CD14-positive monocyte (primary cell): ENCODE measurements around the gene GRK3. TPM values are rescaled to one million over a fixed set of nuclear protein-coding genes. Genes with fewer than 3 reads are reported as not detected.

ENCODE experiments used
- DNase-seq, 3 donors: peaks; one replicate each; pipeline ENCODE4 v3.0.0-alpha.2; 2011 to 2022
- H2AFZ ChIP-seq: 2 replicates; pipeline ENCODE4 v1.6.0; 2012; ENCODE audit warnings: mild to moderate bottlenecking, low read depth, low read length, inconsistent platforms; ENCODE audit not compliant: insufficient read depth, poor library complexity, severe bottlenecking
- H3K27ac ChIP-seq, 2 donors: 1 replicate in 1 of 2; 2 replicates in 1 of 2; pipeline ENCODE4 v1.5.1; 2012 to 2013; ENCODE audit warnings: low read length in 2 of 2, control low read depth in 1 of 2, inconsistent platforms in 1 of 2, low read depth in 1 of 2, mild to moderate bottlenecking in 1 of 2
- H3K27me3 ChIP-seq, 2 donors: one replicate each; pipeline versions ENCODE4 v1.6.0 to v1.6.1; 2011 to 2013; ENCODE audit warnings: low read length in 2 of 2; ENCODE audit not compliant: control insufficient read depth in 2 of 2, insufficient read depth in 2 of 2
- H3K36me3 ChIP-seq, 2 donors: replicated peaks in 1 of 2; 1 replicate in 1 of 2; 2 replicates in 1 of 2; pipeline versions ENCODE4 v1.5.1 to v1.6.1; 2012 to 2013; ENCODE audit warnings: low read length in 2 of 2, control low read depth in 1 of 2, inconsistent platforms in 1 of 2, mild to moderate bottlenecking in 1 of 2; ENCODE audit not compliant: insufficient read depth in 2 of 2, control insufficient read depth in 1 of 2
- H3K4me1 ChIP-seq, 2 donors: 1 replicate in 1 of 2; 2 replicates in 1 of 2; pipeline versions ENCODE4 v1.5.1 to v1.6.1; 2012 to 2013; ENCODE audit warnings: low read length in 2 of 2, control low read depth in 1 of 2, inconsistent platforms in 1 of 2, mild to moderate bottlenecking in 1 of 2, moderate library complexity in 1 of 2; ENCODE audit not compliant: insufficient read depth in 2 of 2, control insufficient read depth in 1 of 2
- H3K4me2 ChIP-seq: replicated peaks from 2 replicates; pipeline ENCODE3; 2012; ENCODE audit warnings: low read length, moderate library complexity, mild to moderate bottlenecking; ENCODE audit not compliant: poor library complexity, severe bottlenecking; ENCODE audit errors: extremely low read depth
- H3K4me3 ChIP-seq, 3 experiments: fragments of 200-600 bp in 1 of 3; sonication (generic) in 1 of 3; replicated peaks in 1 of 3; 1 replicate in 2 of 3; 2 replicates in 1 of 3; pipeline ENCODE4 v1.5.1; 2011 to 2013; ENCODE audit warnings: low read length in 3 of 3, mild to moderate bottlenecking in 3 of 3, control low read depth in 2 of 3, low read depth in 2 of 3, inconsistent platforms in 1 of 3, moderate library complexity in 1 of 3
- H3K79me2 ChIP-seq: 2 replicates; pipeline ENCODE4 v1.6.0; 2012; ENCODE audit warnings: mild to moderate bottlenecking, control low read depth, inconsistent platforms, low read length, moderate library complexity; ENCODE audit not compliant: insufficient read depth
- H3K9ac ChIP-seq: 2 replicates; pipeline ENCODE4 v1.6.0; 2017; ENCODE audit warnings: low read length, mild to moderate bottlenecking; ENCODE audit not compliant: insufficient read depth, poor library complexity, severe bottlenecking
- H3K9me3 ChIP-seq, 2 donors: replicated peaks in 1 of 2; 1 replicate in 1 of 2; 2 replicates in 1 of 2; pipeline versions ENCODE4 v1.5.1 to v1.6.1; 2012 to 2013; ENCODE audit warnings: low read length in 2 of 2, control low read depth in 1 of 2; ENCODE audit not compliant: control insufficient read depth in 1 of 2, insufficient read depth in 1 of 2
- H4K20me1 ChIP-seq: 2 replicates; pipeline ENCODE4 v1.6.0; 2012; ENCODE audit warnings: mild to moderate bottlenecking, low read length, control low read depth, moderate library complexity; ENCODE audit not compliant: insufficient read depth
- H3K27ac Mint-ChIP-seq, 7 donors: one replicate each; pipeline ENCODE4 v1.8.0; 2020; ENCODE audit warnings: mild to moderate bottlenecking in 7 of 7, mixed read lengths in 7 of 7, moderate library complexity in 6 of 7, inconsistent platforms in 2 of 7
- H3K27me3 Mint-ChIP-seq, 3 donors: one replicate each; pipeline ENCODE4 v1.8.0; 2021 to 2022; ENCODE audit warnings: low read depth in 3 of 3, mild to moderate bottlenecking in 3 of 3, mixed read lengths in 3 of 3, moderate library complexity in 3 of 3, inconsistent platforms in 1 of 3
- H3K36me3 Mint-ChIP-seq, 2 donors: one replicate each; pipeline ENCODE4 v1.8.0; 2020; ENCODE audit warnings: mixed read lengths in 2 of 2, inconsistent platforms in 1 of 2, mild to moderate bottlenecking in 1 of 2
- H3K4me1 Mint-ChIP-seq: one replicate; pipeline ENCODE4 v1.8.0; 2020; ENCODE audit warnings: mild to moderate bottlenecking, mixed read lengths
- H3K4me3 Mint-ChIP-seq, 2 donors: one replicate each; pipeline ENCODE4 v1.8.0; 2020; ENCODE audit warnings: mild to moderate bottlenecking in 2 of 2, mixed read lengths in 2 of 2, moderate library complexity in 1 of 2
- H3K9me3 Mint-ChIP-seq, 7 donors: one replicate each; pipeline ENCODE4 v1.8.0; 2020 to 2022; ENCODE audit warnings: mixed read lengths in 7 of 7, mild to moderate bottlenecking in 6 of 7, moderate library complexity in 6 of 7, inconsistent platforms in 2 of 7
- CTCF ChIP-seq: fragments of 200-600 bp; IDR thresholded peaks from one replicate; pipeline ENCODE4 v1.8.0; 2022; ENCODE audit warnings: antibody characterized with exemption, mild to moderate bottlenecking
- WGBS: methylation state at CpG from one replicate; pipeline ENCODE4 v1.1.5; 2013; ENCODE audit warnings: missing lambda C conversion rate; ENCODE audit not compliant: insufficient coverage; 5-methylcytosine and 5-hydroxymethylcytosine counted together
- intact Hi-C, 2 donors: fragments of 100-400 bp; cut with micrococcal nuclease; formaldehyde crosslinking; loops; one replicate each; pipeline versions ENCODE4 v1.15.0 to v1.15.1; 2023
- polyA plus RNA-seq, 3 donors: library from polyadenylated mRNA; depleted of rRNA in 1 of 3; unstranded in 2 of 3; stranded (reverse) in 1 of 3; fragments of 300-500 nt in 2 of 3; fragments of >200 nt in 1 of 3; fragmentation: Illumina TruSeq in 2 of 3; gene quantifications; 1 replicate in 2 of 3; 2 replicates in 1 of 3; pipeline ENCODE4 v1.2.3, GENCODE V29; 2012 to 2021

GRK3 gene
- polyA plus RNA-seq, 3 donors = 8.3 to 33.3 (median 9.6) TPM

GRCh38 chr22:25677631-25678030 is 113.2 kb downstream of the GRK3 start:
- no peak for TF ChIP-seq CTCF
- H3K27me3 Mint-ChIP-seq = peaks cover 0 to 2% (median 0%) of the 10 kb centered on the region in 3 donors
- intact Hi-C loops = no loop called here
- no peak overlapping the region for H3K27ac Mint-ChIP-seq
- no peak overlapping the region for H3K4me3 Mint-ChIP-seq
- Histone ChIP-seq H3K4me2 (no peak overlapping the region), H4K20me1 (peaks cover 97% of the 10 kb centered on the region), H3K9me3 (no peaks in the 10 kb centered on the region), H3K79me2 (no peaks in the 10 kb centered on the region), H3K27me3 (no peaks in the 10 kb centered on the region), H3K4me1 (no peaks in the 10 kb centered on the region), H2AFZ (no peak overlapping the region), H3K27ac (no peak overlapping the region), H3K9ac (no peak overlapping the region), H3K4me3 (no peak overlapping the region), H3K36me3 (peaks cover 70 to 93% of the 10 kb centered on the region in 2 donors)
- DNase-seq = no peak
- peaks cover 66 to 89% of the 10 kb centered on the region in 2 donors for H3K36me3 Mint-ChIP-seq
- peaks cover 0 to 2% (median 0%) of the 10 kb centered on the region in 7 donors for H3K9me3 Mint-ChIP-seq
- no CpG with 5 or more reads among the region's 4 CpGs for WGBS
- peaks cover 9% of the 10 kb centered on the region for H3K4me1 Mint-ChIP-seq

- WGBS = no CpG with 5 or more reads among the region's 2 CpGs
- Histone ChIP-seq H3K4me1 (no peaks in the 10 kb centered on the region), H3K9me3 (no peaks in the 10 kb centered on the region), H3K4me3 (no peak overlapping the region), H3K4me2 (no peak overlapping the region), H3K27ac (no peak overlapping the region), H3K27me3 (no peaks in the 10 kb centered on the region), H2AFZ (no peak overlapping the region), H4K20me1 (peaks cover 97% of the 10 kb centered on the region), H3K79me2 (no peaks in the 10 kb centered on the region), H3K9ac (no peak overlapping the region), H3K36me3 (peaks cover 64 to 93% of the 10 kb centered on the region in 2 donors)
- no peak overlapping the region for H3K4me3 Mint-ChIP-seq
- TF ChIP-seq CTCF = no peak
- peaks cover 0 to 2% (median 0%) of the 10 kb centered on the region in 7 donors for H3K9me3 Mint-ChIP-seq
- no peak for DNase-seq
- peaks cover 0 to 2% (median 0%) of the 10 kb centered on the region in 3 donors for H3K27me3 Mint-ChIP-seq
- peaks cover 9% of the 10 kb centered on the region for H3K4me1 Mint-ChIP-seq
- intact Hi-C loops = no loop called here
- peaks cover 61 to 84% of the 10 kb centered on the region in 2 donors for H3K36me3 Mint-ChIP-seq
- H3K27ac Mint-ChIP-seq = no peak overlapping the region
Measured at GRCh38 chr22:25680051-25680450, 115.6 kb downstream of the GRK3 start.
